Prostate gland (tissue), 2 donors: ENCODE measurements around the gene PPP1R2B.

Experiments used
- CTCF ChIP-seq, 4 experiments: fragments of 200-600 bp in 2 of 4; fragments of 450-650 bp in 2 of 4; sonication (generic) in 2 of 4; IDR thresholded peaks; 1 replicate in 3 of 4; 2 replicates in 1 of 4; pipeline ENCODE4 v1.5.1; 2016 to 2019; ENCODE audit warnings: antibody characterized with exemption in 4 of 4, mild to moderate bottlenecking in 2 of 4, moderate library complexity in 2 of 4
- POLR2A ChIP-seq: fragments of 450-650 bp; IDR thresholded peaks from one replicate; pipeline ENCODE4 v1.6.1; 2016; ENCODE audit warnings: antibody characterized with exemption, mild to moderate bottlenecking
- POLR2AphosphoS5 ChIP-seq: sonication (generic); formaldehyde crosslinking; IDR thresholded peaks from one replicate; pipeline ENCODE4 v1.6.1; 2017; ENCODE audit warnings: antibody characterized with exemption

GRCh38 chr5:156879665-156880285 is 29.7 kb downstream of the PPP1R2B start:
- TF ChIP-seq POLR2A (no peak), CTCF (IDR thresholded peaks at IDR 0.05) (no peak), POLR2AphosphoS5 (no peak)
